Stimulated activated CD4-positive, alpha-beta T cell treated with anti-CD3 and anti-CD28 coated beads, TNF-alpha, amount 100 ng/mL, for 48 hours (primary cell): ENCODE data around the gene TRIO.
"Not testable (repeated sequence)": the region's sequence is repeated elsewhere in the genome, so short reads cannot be mapped to it uniquely, and the experiment has no call there.

Source experiments
- DNase-seq, 3 donors: peaks; one replicate each; pipeline ENCODE4 v3.0.0-alpha.2; 2020; ENCODE audit warnings: low read depth in 3 of 3

Gene TRIO

GRCh38 chr5:14414656-14415023 lies 271.5 kb downstream of the TRIO start:
- no peak for DNase-seq

DNA sequence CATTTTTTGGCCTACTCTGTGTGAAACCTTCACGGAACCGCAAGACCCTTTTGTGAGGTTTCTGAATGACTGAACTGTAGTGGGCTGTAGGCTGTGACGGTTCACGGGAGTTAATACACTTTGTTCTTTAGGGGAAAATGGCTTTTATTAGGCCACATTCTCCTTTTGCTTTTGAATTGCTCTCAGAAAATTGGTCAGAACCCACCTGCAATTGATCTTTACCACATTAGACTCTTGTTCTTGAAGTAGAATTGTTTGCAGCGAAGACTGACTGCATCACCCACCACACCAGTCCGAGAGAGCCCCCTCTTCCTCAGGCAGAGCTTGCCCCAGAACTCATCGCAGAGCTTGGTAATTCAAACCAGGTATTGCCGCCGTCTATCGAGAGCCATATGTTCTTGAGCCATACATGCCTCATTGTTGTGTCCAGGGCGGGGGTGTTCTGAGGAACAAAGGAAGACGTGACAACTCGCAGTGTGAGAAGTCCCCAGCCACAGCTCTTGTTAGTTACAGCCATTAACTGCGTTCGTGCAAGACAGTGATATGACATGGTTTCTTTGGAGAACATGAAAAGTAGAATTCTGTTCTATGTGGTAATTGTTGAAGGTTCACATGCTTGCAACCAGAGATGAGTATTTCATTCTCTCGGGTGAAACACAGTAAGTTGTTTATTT lies 272.0 kb downstream of the TRIO start:
- no peak for DNase-seq

GRCh38 chr5:14415698-14416074 lies 272.5 kb downstream of the TRIO start:
- DNase-seq, result no peak

DNA sequence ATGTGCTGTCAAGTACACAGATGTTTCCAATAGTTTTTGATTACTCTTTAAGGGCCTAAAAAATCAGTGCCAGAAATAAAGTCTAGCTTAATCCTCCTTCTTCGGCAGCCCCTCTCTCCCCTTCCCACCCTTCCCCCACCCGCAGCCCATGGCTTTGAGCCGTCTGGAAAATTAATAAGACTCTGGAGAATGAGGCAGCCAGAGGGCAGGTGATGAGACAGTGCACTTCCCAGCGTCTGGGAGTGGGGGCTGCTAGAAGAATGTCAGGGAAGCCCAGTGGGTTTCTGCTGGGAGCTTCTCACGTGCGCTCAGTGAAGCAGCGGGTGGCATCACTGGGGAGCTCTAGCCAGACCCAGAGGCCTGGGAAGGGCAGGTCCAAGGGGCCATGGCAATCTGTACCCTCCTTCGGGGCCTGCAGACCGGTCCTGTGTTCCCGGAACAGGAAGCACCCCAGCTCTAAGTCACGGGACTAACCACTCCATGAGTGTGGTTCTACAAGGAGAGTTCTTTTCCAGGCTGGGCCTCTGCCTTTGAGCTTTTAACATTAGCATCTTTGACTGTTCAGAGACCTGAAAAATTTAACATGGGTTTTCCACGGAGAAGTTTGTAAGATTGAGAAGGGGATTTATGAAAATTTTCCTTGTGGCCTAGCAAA lies 273.6 kb downstream of the TRIO start:
- no peak for DNase-seq

GRCh38 chr5:14417276-14417730 lies 274.2 kb downstream of the TRIO start:
- no peak for DNase-seq

- no peak for DNase-seq
These were observed 274.9 kb downstream of the TRIO start for GRCh38 chr5:14417792-14418765.

DNA sequence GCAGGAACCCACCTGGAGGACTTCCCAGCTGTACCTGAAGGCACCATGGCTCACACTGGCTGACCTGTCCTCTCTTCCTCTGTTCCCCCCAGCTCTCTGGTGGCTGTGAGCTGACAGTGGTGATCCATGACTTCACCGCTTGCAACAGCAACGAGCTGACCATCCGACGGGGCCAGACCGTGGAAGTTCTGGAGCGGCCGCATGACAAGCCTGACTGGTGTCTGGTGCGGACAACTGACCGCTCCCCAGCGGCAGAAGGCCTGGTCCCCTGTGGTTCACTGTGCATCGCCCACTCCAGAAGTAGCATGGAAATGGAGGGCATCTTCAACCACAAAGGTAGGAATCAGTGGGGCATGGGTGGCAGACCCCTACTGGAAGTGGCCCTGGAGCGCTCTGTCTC lies 276.5 kb downstream of the TRIO start:
- DNase-seq, result no peak

GRCh38 chr5:14420101-14420811 lies 277.1 kb downstream of the TRIO start:
- DNase-seq, result no peak

GRCh38 chr5:14421851-14422250 lies 278.7 kb downstream of the TRIO start:
- no peak for DNase-seq

GRCh38 chr5:14424011-14424685 lies 281.0 kb downstream of the TRIO start:
- peak in 1 of 3 donors; percentile 13 for DNase-seq

DNA sequence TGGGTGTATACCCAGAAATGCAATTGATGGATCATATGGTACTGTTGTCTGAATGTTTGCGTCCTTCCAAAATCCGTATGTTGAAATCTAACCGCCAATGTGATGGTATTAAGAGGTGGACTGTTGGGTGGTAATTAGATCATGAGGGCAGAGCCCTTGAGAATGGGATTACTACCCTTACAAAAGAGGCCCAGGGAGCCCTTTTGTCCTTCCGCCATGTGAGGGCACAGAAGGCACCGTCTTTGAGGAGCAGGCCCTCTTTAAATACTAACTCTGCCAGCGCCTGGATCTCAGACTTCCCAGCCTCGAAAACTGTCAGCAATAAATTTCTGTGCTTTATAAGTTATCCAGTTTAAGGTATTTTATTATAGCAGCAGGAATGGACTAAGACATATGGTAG lies 282.4 kb downstream of the TRIO start:
- no peak for DNase-seq

DNA sequence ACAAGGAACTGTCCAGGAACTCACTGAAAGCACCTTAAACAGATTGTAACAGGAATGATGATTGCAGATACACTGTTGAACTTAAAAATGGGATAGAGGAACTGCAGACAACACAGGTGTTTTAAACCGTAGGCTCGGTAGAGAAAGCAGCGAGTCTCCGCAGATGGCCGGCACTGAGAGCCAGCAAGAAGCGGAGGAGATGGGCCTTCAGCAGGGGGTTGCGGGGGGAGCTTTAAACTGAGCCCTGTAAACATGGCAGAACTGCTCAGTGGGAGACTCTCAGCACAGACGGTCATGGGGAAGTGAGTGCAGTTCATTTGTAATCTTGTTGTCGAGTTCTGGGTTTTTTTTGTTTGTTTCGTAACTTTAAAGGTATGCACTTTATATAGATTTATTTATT lies 283.4 kb downstream of the TRIO start:
- no peak for DNase-seq

GRCh38 chr5:14428302-14429081 lies 285.4 kb downstream of the TRIO start:
- DNase-seq, result no peak

- DNase-seq, result no peak
These were observed 286.2 kb downstream of the TRIO start for GRCh38 chr5:14429101-14430050.

DNA sequence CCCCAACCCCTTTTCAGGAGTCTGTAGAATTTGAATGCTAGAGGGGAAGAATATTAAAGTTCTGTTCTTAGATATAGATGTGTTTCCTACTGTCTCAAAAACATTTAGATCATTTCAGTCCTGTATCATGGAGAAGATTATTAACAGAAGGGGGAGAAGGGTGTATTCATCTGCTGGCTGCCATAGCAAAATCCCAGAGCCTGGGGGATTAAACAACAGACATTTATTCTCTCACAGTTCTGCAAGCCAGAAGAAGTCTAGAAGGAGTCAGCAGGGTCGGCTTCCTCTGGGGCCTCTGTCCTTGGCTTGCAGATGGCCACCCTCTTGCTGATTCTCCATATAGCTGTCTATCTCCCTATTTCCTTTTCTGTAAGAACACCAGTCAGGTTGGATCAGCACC lies 288.4 kb downstream of the TRIO start:
- no peak for DNase-seq

DNA sequence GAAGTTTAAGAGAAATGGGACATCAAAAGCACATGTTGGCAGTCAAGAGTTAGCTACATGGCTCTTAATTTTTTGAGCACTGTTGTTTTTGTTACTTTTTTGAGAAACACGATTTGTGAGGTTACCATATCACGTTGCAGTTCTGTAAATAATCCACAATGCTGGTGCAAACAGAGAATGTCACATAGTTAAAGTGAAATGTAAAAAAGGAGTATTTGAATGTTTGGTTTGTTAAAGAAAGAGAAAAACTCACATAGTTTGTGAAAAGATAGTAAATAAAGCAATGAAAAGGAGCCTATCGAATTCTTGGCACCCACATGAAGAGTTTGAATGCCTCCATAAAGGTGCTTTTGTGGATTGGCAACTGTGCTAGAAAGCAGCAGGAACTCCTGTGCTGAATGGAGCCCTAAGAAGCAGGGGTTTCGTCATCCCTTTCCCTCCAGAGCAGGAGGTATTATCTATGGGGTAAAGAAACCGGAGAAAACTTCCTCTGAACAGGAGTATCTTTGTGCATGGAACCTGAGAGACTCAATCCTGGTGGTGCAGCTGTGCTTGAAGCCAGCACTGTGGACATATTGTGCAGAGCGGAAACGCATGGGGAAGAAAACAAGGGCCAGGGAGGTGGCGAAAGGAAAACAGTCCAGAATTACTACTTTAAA lies 289.9 kb downstream of the TRIO start:
- DNase-seq, result no peak

- no peak for DNase-seq
These were observed 292.3 kb downstream of the TRIO start for GRCh38 chr5:14435481-14435880.

DNA sequence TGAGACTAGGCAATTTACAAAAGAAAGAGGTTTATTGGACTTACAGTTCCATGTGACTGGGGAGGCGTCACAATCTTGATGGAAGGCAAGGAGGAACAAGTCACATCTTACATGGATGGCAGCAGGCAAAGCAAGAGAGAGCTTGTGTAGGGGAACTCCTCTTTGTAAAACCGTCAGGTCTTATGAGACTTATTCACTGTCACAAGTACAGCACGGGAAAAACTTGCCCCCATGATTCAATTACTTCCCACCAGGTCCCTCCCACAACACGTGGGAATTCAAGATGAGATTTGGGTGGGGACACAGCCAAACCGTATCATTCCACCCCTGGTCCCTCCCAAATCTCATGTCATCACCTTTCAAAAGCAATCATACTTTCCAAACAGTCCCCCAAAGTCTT lies 293.0 kb downstream of the TRIO start:
- DNase-seq, result not testable (repeated sequence)
